Caco-2 (cell line): ENCODE results near the gene TMEM179B. TPM values are rescaled to one million over a fixed set of nuclear protein-coding genes. Genes with fewer than 3 reads are reported as not detected.

Experiments used
- BruUV-seq: library from RNA; stranded (reverse); fragments of 400-500 nt; replicated peaks from 2 replicates; lab custom pipeline; 2021; lab: Mats Ljungman, UMichigan
- CTCF ChIA-PET: fragments of 300-600 bp; sonication (Branson Sonifier 250); formaldehyde crosslinking; loops from one replicate; lab custom pipeline; 2022; ENCODE audit warnings: antibody characterized with exemption; lab: Charles Lee
- POLR2A ChIA-PET: fragments of 300-600 bp; sonication (Branson Sonifier 250); formaldehyde crosslinking; loops from one replicate; lab custom pipeline; 2022; ENCODE audit warnings: antibody characterized with exemption; lab: Charles Lee
- DNase-seq, 2 experiments: peaks; one replicate each; pipeline versions ENCODE4 v3.0.0 to v3.0.0-alpha.2; 2020 to 2022
- H3K27me3 ChIP-seq: replicated peaks from 2 replicates; pipeline ENCODE4 v1.6.0; 2011; ENCODE audit warnings: low read length; ENCODE audit not compliant: control insufficient read depth, insufficient read depth
- H3K36me3 ChIP-seq: 2 replicates; pipeline ENCODE4 v1.5.1; 2011; ENCODE audit warnings: low read length; ENCODE audit not compliant: control insufficient read depth, insufficient read depth
- H3K4me1 ChIP-seq: fragments of 250-450 bp; sonication (Bioruptor Pico); 2 replicates; pipeline ENCODE4 v1.5.1; 2020; ENCODE audit warnings: mild to moderate bottlenecking
- H3K4me3 ChIP-seq: 2 replicates; pipeline ENCODE4 v1.5.1; 2011; ENCODE audit warnings: low read depth, mild to moderate bottlenecking, control low read depth, low read length
- H3K9me3 ChIP-seq: fragments of 250-450 bp; sonication (Bioruptor Pico); 2 replicates; pipeline ENCODE4 v1.5.1; 2020; ENCODE audit warnings: mild to moderate bottlenecking, moderate library complexity
- H3K27ac Mint-ChIP-seq: one replicate; pipeline ENCODE4 v1.8.0; 2022; ENCODE audit warnings: mixed read lengths; ENCODE audit not compliant: unreplicated experiment
- H3K27me3 Mint-ChIP-seq: one replicate; pipeline ENCODE4 v1.8.0; 2022; ENCODE audit warnings: mixed read lengths; ENCODE audit not compliant: insufficient read depth, unreplicated experiment
- H3K36me3 Mint-ChIP-seq: one replicate; pipeline ENCODE4 v1.8.0; 2022; ENCODE audit warnings: mild to moderate bottlenecking, mixed read lengths; ENCODE audit not compliant: insufficient read depth, unreplicated experiment
- H3K4me1 Mint-ChIP-seq: one replicate; pipeline ENCODE4 v1.8.0; 2022; ENCODE audit warnings: low read depth, mixed read lengths; ENCODE audit not compliant: unreplicated experiment
- H3K4me3 Mint-ChIP-seq: one replicate; pipeline ENCODE4 v1.8.0; 2022; ENCODE audit warnings: mild to moderate bottlenecking, moderate library complexity, mixed read lengths; ENCODE audit not compliant: unreplicated experiment
- H3K9me3 Mint-ChIP-seq: one replicate; pipeline ENCODE4 v1.8.0; 2022; ENCODE audit warnings: mixed read lengths; ENCODE audit not compliant: unreplicated experiment
- intact Hi-C: fragments of 100-400 bp; cut with micrococcal nuclease; formaldehyde crosslinking; loops from one replicate; pipeline ENCODE4 v1.10.0; 2022; ENCODE audit not compliant: unreplicated experiment
- total RNA-seq: library from RNA; stranded (reverse); gene quantifications from 2 replicates; pipeline ENCODE4 v1.2.3, GENCODE V29; 2022
- TF ChIP-seq, protein P1 (sequence below), 2 experiments: fragments of 200-600 bp in 1 of 2; IDR thresholded peaks; 1 replicate in 1 of 2; 2 replicates in 1 of 2; pipeline versions ENCODE4 v1.5.1 to v1.8.0; 2011 to 2022; ENCODE audit warnings: antibody characterized with exemption in 1 of 2, control low read depth in 1 of 2, inconsistent platforms in 1 of 2, low read depth in 1 of 2, low read length in 1 of 2, mild to moderate bottlenecking in 1 of 2, moderate library complexity in 1 of 2; ENCODE audit not compliant: insufficient read depth in 1 of 2, severe bottlenecking in 1 of 2, unreplicated experiment in 1 of 2

The TMEM179B gene
- total RNA-seq, 1 experiment from 2014 or later: 68.4 TPM

DNA sequence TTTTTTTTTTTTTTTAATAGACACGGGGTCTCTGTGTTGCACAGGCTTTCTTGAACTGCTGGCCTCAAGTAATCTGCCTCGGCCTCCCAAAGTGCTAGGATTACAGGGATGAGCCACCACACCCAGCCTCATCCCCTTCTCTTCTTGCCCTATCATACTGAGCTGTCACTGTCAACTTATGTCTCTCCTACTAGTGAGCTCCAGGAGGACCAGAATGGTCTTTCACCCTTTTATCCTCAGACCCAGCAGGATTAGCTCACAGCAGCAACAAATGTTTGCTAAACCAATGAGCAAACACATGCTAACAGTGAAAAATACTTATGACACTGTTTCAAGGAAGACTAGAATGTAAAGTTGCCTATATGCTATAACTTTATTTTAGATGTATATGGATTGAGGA is 24.5 kb downstream of the TMEM179B start:
- POLR2A ChIA-PET: interaction anchor here (0.6 to 1.6 kb wide), 4 partner anchors 16 to 44 kb away, joined by 3 to 20 read pairs (median 8); partner anchors contain the start of genes STX5 and TMEM179B
- Histone ChIP-seq H3K9me3 (no peaks in the 10 kb centered on the region), H3K4me3 (no peak overlapping the region), H3K27me3 (no peaks in the 10 kb centered on the region), H3K36me3 (no peaks in the 10 kb centered on the region), H3K4me1 (no peaks in the 10 kb centered on the region; the same call in 1 of the 2 replicates)
- CTCF ChIA-PET: interaction anchor here (1.2 kb wide), 1 partner anchor 25 kb away, joined by 4 read pairs; the partner anchor contains the start of gene TMEM179B
- TF ChIP-seq, protein P1, sequence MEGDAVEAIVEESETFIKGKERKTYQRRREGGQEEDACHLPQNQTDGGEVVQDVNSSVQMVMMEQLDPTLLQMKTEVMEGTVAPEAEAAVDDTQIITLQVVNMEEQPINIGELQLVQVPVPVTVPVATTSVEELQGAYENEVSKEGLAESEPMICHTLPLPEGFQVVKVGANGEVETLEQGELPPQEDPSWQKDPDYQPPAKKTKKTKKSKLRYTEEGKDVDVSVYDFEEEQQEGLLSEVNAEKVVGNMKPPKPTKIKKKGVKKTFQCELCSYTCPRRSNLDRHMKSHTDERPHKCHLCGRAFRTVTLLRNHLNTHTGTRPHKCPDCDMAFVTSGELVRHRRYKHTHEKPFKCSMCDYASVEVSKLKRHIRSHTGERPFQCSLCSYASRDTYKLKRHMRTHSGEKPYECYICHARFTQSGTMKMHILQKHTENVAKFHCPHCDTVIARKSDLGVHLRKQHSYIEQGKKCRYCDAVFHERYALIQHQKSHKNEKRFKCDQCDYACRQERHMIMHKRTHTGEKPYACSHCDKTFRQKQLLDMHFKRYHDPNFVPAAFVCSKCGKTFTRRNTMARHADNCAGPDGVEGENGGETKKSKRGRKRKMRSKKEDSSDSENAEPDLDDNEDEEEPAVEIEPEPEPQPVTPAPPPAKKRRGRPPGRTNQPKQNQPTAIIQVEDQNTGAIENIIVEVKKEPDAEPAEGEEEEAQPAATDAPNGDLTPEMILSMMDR (IDR thresholded peaks at IDR 0.05; ENCODE audit: insufficient read depth in 1 of 2, low read depth in 1 of 2, low read length in 1 of 2, severe bottlenecking in 1 of 2, unreplicated experiment in 1 of 2): no peak
- Mint-ChIP-seq H3K4me1 (no peaks in the 10 kb centered on the region), H3K27me3 (no peaks in the 10 kb centered on the region), H3K36me3 (peaks cover 21% of the 10 kb centered on the region), H3K27ac (no peak overlapping the region), H3K9me3 (no peaks in the 10 kb centered on the region), H3K4me3 (no peak overlapping the region)
- no peak for DNase-seq
- intact Hi-C loops: no loop called here
- no TSS peak for BruUV-seq

DNA sequence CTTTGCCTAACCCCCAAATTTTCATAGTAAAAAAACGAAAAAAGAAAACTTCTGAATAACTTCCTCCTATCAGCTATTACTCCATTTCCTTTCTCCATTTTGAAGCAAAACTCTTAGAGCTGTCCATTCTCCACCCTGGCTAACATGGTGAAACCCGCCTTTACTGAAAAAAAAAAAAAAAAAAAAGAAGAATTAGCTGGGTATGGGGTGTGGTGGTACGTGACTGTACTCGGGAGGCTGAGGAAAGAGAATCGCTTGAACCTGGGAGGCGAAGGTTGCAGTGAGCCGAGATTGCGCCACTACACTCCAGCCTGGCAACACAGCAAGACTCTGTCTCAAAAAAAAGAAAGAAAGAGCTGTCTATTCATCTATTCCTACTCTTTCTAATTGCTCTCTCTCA is 29.4 kb downstream of the TMEM179B start:
- POLR2A ChIA-PET: interaction anchor here (0.6 kb wide), 1 partner anchor 11 kb away, joined by 5 read pairs; no protein-coding TSS in a partner anchor
- H3K9me3 ChIP-seq: no peaks in the 10 kb centered on the region
- TF ChIP-seq, protein P1 (IDR thresholded peaks at IDR 0.05; ENCODE audit: insufficient read depth in 1 of 2, low read depth in 1 of 2, low read length in 1 of 2, severe bottlenecking in 1 of 2, unreplicated experiment in 1 of 2): no peak
- intact Hi-C loops: no loop called here
- H3K27me3 Mint-ChIP-seq: no peaks in the 10 kb centered on the region
- no peaks in the 10 kb centered on the region for H3K36me3 ChIP-seq
- BruUV-seq: no TSS peak
- H3K4me1 ChIP-seq: no peaks in the 10 kb centered on the region
- H3K4me3 Mint-ChIP-seq: no peak overlapping the region
- no peak for DNase-seq
- H3K4me1 Mint-ChIP-seq: no peaks in the 10 kb centered on the region
- H3K4me3 ChIP-seq: no peak overlapping the region
- CTCF ChIA-PET: interaction anchor here (0.7 kb wide), 1 partner anchor 158 kb away, joined by 7 read pairs; no protein-coding TSS in a partner anchor
- no peak overlapping the region for H3K27ac Mint-ChIP-seq
- no peaks in the 10 kb centered on the region for H3K9me3 Mint-ChIP-seq
- H3K27me3 ChIP-seq: no peaks in the 10 kb centered on the region
- H3K36me3 Mint-ChIP-seq: peaks cover 67% of the 10 kb centered on the region

DNA sequence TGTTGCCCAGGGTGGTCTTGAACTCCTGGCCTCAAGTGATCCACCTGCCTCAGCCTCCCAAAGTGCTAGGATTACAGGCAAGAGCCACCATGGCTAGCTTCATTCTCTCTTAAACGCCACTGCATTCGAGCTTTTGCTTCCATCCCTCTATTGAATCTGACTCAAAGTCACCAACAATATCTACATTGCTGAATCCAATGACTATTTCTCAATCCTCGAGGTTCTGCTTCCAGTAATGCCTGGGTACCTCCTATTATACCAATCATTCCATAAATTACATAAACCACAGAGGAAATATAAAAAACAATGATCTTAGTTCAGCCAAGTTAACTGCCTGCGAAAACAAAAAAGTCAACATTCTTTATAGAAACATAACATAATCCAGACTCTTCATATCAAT is 29.9 kb downstream of the TMEM179B start:
- H3K4me1 ChIP-seq: no peaks in the 10 kb centered on the region
- ChIA-PET CTCF (interaction anchor here (0.6 kb wide), 1 partner anchor 31 kb away, joined by 3 read pairs; no protein-coding TSS in a partner anchor), POLR2A (interaction anchor here (0.6 kb wide), 1 partner anchor 10 kb away, joined by 5 read pairs; no protein-coding TSS in a partner anchor)
- BruUV-seq: no TSS peak
- H3K4me3 ChIP-seq: no peak overlapping the region
- no peaks in the 10 kb centered on the region for H3K9me3 ChIP-seq
- H3K4me3 Mint-ChIP-seq: no peak overlapping the region
- intact Hi-C loops: no loop called here
- H3K27ac Mint-ChIP-seq: no peak overlapping the region
- H3K4me1 Mint-ChIP-seq: no peaks in the 10 kb centered on the region
- no peak for DNase-seq
- H3K27me3 Mint-ChIP-seq: no peaks in the 10 kb centered on the region
- no peaks in the 10 kb centered on the region for H3K27me3 ChIP-seq
- peaks cover 68% of the 10 kb centered on the region for H3K36me3 Mint-ChIP-seq
- no peaks in the 10 kb centered on the region for H3K9me3 Mint-ChIP-seq
- TF ChIP-seq, protein P1 (IDR thresholded peaks at IDR 0.05; ENCODE audit: insufficient read depth in 1 of 2, low read depth in 1 of 2, low read length in 1 of 2, severe bottlenecking in 1 of 2, unreplicated experiment in 1 of 2): no peak
- no peaks in the 10 kb centered on the region for H3K36me3 ChIP-seq
